Sigmoid colon (tissue), 7 donors: ENCODE measurements around the gene CACNA1A. TPM values are rescaled to one million over a fixed set of nuclear protein-coding genes. Genes with fewer than 3 reads are reported as not detected.

Source experiments
- DNase-seq: peaks from one replicate; pipeline ENCODE4 v3.0.0-alpha.2; 2019
- H3K27ac ChIP-seq, 4 donors: fragments of 200-600 bp; sonication (generic); one replicate each; pipeline ENCODE4 v1.5.1; 2016 to 2019; ENCODE audit warnings: mild to moderate bottlenecking in 1 of 4
- H3K27me3 ChIP-seq, 3 donors: fragments of 200-600 bp; sonication (generic); one replicate each; pipeline ENCODE4 v1.5.1; 2019; ENCODE audit warnings: mild to moderate bottlenecking in 1 of 3
- H3K36me3 ChIP-seq, 4 donors: fragments of 200-600 bp; sonication (generic); one replicate each; pipeline ENCODE4 v1.5.1; 2016 to 2019
- H3K4me1 ChIP-seq, 4 donors: fragments of 200-600 bp; sonication (generic); one replicate each; pipeline ENCODE4 v1.5.1; 2017 to 2019
- H3K4me3 ChIP-seq, 4 donors: fragments of 200-600 bp; sonication (generic); one replicate each; pipeline ENCODE4 v1.5.1; 2017 to 2019; ENCODE audit warnings: mild to moderate bottlenecking in 2 of 4, moderate library complexity in 1 of 4
- H3K9me3 ChIP-seq, 4 donors: fragments of 200-600 bp in 3 of 4; sonication (generic) in 3 of 4; one replicate each; pipeline versions ENCODE4 v1.5.1 to v1.6.1; 2013 to 2019
- CTCF ChIP-seq, 4 experiments: fragments of 450-650 bp in 3 of 4; fragments of 200-600 bp in 1 of 4; IDR thresholded peaks; one replicate each; pipeline ENCODE4 v1.5.1; 2016 to 2019; ENCODE audit warnings: antibody characterized with exemption in 4 of 4, mild to moderate bottlenecking in 3 of 4, moderate library complexity in 2 of 4
- EP300 ChIP-seq, 4 donors: sonication (generic); formaldehyde crosslinking; IDR thresholded peaks; one replicate each; pipeline ENCODE4 v1.6.1; 2017; ENCODE audit warnings: antibody characterized with exemption in 4 of 4
- POLR2A ChIP-seq, 2 donors: fragments of 450-650 bp; IDR thresholded peaks; one replicate each; pipeline ENCODE4 v1.6.1; 2016; ENCODE audit warnings: antibody characterized with exemption in 2 of 2, mild to moderate bottlenecking in 2 of 2, moderate library complexity in 2 of 2
- POLR2AphosphoS5 ChIP-seq, 4 donors: sonication (generic); formaldehyde crosslinking; IDR thresholded peaks; one replicate each; pipeline ENCODE4 v1.6.1; 2017; ENCODE audit warnings: antibody characterized with exemption in 4 of 4
- WGBS, 2 donors: extraction: QIAGEN DNeasy Blood & Tissue Kit; methylation state at CpG; one replicate each; pipeline ENCODE4 v1.1.7; 2013; 5-methylcytosine and 5-hydroxymethylcytosine counted together
- intact Hi-C: fragments of 100-400 bp; cut with DNase I; formaldehyde crosslinking; loops from one replicate; pipeline ENCODE4 v1.15.1; 2023
- polyA plus RNA-seq, 3 donors: library from polyadenylated mRNA; stranded (reverse); fragments of 200-250 nt; gene quantifications; one replicate each; pipeline ENCODE4 v1.2.3, GENCODE V29; 2013
- total RNA-seq, 4 donors: library from RNA; depleted of rRNA; stranded (reverse); fragments of >200 nt; gene quantifications; one replicate each; pipeline ENCODE4 v1.1.0, GENCODE V29; 2016
- donor health status: healthy with polysubstance abuse.
- donor health status: Bipolar disorder and iron deficiency.
- donor health status: healthy.

Gene CACNA1A
- total and polyA plus RNA-seq, 7 donors = 0.14 to 3.6 (median 1.6) TPM; not detected in 1

- Histone ChIP-seq H3K36me3 (no peaks in the 10 kb centered on the region), H3K27me3 (no peaks in the 10 kb centered on the region), H3K4me3 (no peak overlapping the region), H3K27ac (no peak overlapping the region), H3K4me1 (no peaks in the 10 kb centered on the region), H3K9me3 (peaks cover 0 to 4% (median 0%) of the 10 kb centered on the region in 4 donors)
- TF ChIP-seq CTCF (IDR thresholded peaks at IDR 0.05) (no peak), EP300 (IDR thresholded peaks at IDR 0.05) (no peak), POLR2A (IDR thresholded peaks at IDR 0.05) (no peak), POLR2AphosphoS5 (IDR thresholded peaks at IDR 0.05) (no peak)
- intact Hi-C loops = no loop called here
- WGBS, 2 donors = 41 to 51% methylated on average over 2 of the region's 2 CpGs
- no peak for DNase-seq
These were observed 163.6 kb downstream of the CACNA1A start for GRCh38 chr19:13342672-13343071.

- WGBS, 2 donors = 75% methylated on average over 13 of the region's 13 CpGs
- TF ChIP-seq EP300 (IDR thresholded peaks at IDR 0.05) (no peak), CTCF (IDR thresholded peaks at IDR 0.05) (no peak), POLR2AphosphoS5 (IDR thresholded peaks at IDR 0.05) (no peak), POLR2A (IDR thresholded peaks at IDR 0.05) (no peak)
- Histone ChIP-seq H3K27ac (no peak overlapping the region), H3K27me3 (no peaks in the 10 kb centered on the region), H3K9me3 (peaks cover 0 to 4% (median 2%) of the 10 kb centered on the region in 4 donors), H3K4me3 (no peak overlapping the region), H3K36me3 (no peaks in the 10 kb centered on the region), H3K4me1 (no peaks in the 10 kb centered on the region)
- no peak for DNase-seq
- intact Hi-C loops = no loop called here
These were observed 166.4 kb downstream of the CACNA1A start for GRCh38 chr19:13339869-13340268.

GRCh38 chr19:13337181-13337580, 169.1 kb downstream of the CACNA1A start:
- H3K36me3 ChIP-seq = no peaks in the 10 kb centered on the region
- intact Hi-C loops = no loop called here

GRCh38 chr19:13334801-13335481, 171.3 kb downstream of the CACNA1A start:
- peaks cover 0 to 6% (median 0%) of the 10 kb centered on the region in 3 donors for H3K27me3 ChIP-seq
- no peak overlapping the region for H3K27ac ChIP-seq
- 86 to 87% methylated on average over 7 of the region's 7 CpGs for WGBS, 2 donors
- H3K9me3 ChIP-seq = peaks cover 0 to 4% (median 0%) of the 10 kb centered on the region in 4 donors
- H3K4me1 ChIP-seq = no peaks in the 10 kb centered on the region
- intact Hi-C loops = no loop called here
- no peaks in the 10 kb centered on the region for H3K36me3 ChIP-seq
- no peak for TF ChIP-seq POLR2A (IDR thresholded peaks at IDR 0.05)
- TF ChIP-seq CTCF (IDR thresholded peaks at IDR 0.05) = no peak
- TF ChIP-seq EP300 (IDR thresholded peaks at IDR 0.05) = no peak
- TF ChIP-seq POLR2AphosphoS5 (IDR thresholded peaks at IDR 0.05) = no peak
- no peak overlapping the region for H3K4me3 ChIP-seq
- no peak for DNase-seq

More at GRCh38 chr19:13337181-13337580, 169.1 kb downstream of the CACNA1A start:
- TF ChIP-seq POLR2AphosphoS5 (IDR thresholded peaks at IDR 0.05) (no peak), POLR2A (IDR thresholded peaks at IDR 0.05) (no peak), CTCF (IDR thresholded peaks at IDR 0.05) (no peak), EP300 (IDR thresholded peaks at IDR 0.05) (no peak)
- peaks cover 0 to 4% (median 0%) of the 10 kb centered on the region in 4 donors for H3K9me3 ChIP-seq
- no peak overlapping the region for H3K4me3 ChIP-seq
- H3K4me1 ChIP-seq = no peaks in the 10 kb centered on the region
- H3K27ac ChIP-seq = no peak overlapping the region
- WGBS, 2 donors = 53 to 61% methylated on average over 3 of the region's 3 CpGs
- no peak for DNase-seq
- H3K27me3 ChIP-seq = peaks cover 0 to 2% (median 0%) of the 10 kb centered on the region in 3 donors
